HG03095 (cell line): ENCODE measurements around the gene MRPL32.
"Not testable (repeated sequence)": the region's sequence is repeated elsewhere in the genome, so short reads cannot be mapped to it uniquely, and the experiment has no call there.

Source experiments
- ATAC-seq: cut with Tn5 transposase; IDR thresholded peaks from one replicate; pipeline ENCODE4 v1.9.1; 2021; ENCODE audit warnings: moderate library complexity; ENCODE audit not compliant: unreplicated experiment

The MRPL32 gene

DNA sequence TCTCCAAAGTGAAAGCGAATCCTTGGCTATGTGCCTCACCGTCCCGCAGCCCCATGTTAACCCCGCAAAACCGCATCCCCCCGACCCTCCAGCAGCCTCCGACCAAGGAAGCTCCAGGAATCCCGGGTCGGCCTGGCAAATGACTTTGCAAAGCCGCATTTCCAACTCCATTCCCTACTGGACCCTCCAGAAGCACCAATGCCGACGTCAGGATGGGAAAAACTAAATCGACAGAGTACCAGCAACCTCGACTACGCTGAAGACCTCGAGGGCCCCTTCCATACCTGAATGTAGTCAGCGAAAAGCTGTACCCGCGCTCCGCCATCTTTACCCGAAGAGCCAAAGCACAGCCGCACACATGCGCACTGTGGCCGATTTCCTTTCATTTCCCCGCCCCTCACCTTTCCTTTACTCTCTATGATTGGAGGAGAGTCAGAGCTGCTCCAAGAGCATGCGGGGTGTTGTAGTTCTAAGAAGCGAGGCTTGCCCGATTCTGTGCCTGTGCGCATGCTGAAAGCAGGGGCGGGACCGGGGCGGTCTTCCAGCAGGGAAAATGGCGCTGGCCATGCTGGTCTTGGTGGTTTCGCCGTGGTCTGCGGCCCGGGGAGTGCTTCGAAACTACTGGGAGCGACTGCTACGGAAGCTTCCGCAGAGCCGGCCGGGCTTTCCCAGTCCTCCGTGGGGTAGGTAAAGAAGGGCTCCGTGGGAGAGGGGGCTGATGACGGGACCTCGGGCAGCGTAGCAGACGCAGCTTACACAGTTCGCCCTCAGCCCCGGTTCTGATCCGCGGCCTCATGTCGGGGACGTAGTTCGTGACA lies at the start of gene MRPL32, which contains the start of gene PSMA2:
MRPL32 (plus strand) TSS at position 543 of the 818 bp plus-strand sequence; CDS start at position 554, 11 bp downstream.
PSMA2 (minus strand) TSS at position 341 of the 818 bp plus-strand sequence; CDS start at position 325, 16 bp downstream.
- peak; percentile 99 for ATAC-seq

DNA sequence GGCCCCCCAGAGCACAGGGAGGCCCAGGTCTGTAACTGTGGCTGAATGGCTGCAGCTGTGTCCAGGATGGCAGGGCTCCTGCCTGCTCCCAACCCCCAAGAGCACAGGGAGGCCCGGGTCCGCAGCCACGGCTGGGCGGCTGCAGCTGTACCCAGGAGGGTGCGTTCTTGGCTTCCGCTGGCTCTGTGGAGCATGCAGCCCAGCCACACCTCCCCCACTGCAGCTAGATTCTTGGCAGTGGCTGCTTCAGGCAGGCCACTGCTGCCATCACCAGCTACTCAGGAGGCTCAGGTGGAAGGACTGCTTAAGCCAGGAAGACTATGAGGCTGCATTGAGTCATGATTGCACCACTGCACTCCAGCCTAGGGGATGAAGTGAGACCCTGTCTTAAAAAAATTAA lies 48.2 kb upstream of the MRPL32 start:
- no peak for ATAC-seq

- not testable (repeated sequence) for ATAC-seq
Observed at GRCh38 chr7:42885183-42885582, 47.0 kb upstream of the MRPL32 start.

DNA sequence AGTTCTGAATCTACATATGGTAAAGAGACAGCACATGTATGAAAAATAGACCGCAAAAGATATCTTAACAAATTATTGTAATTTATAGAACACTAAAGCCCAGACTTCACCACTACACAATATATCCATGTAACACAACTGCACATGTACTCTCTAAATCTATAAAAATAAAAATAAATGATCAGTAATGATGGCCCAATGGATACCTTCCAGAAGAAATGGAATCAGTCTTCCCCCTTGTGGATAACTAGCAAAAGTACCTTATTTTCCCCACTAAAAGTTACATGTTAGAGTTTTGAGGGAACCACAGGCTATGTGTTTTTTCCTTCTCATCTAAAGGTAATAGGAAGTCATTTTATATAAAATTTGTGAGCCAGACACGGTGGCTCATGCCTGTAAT lies 46.0 kb upstream of the MRPL32 start:
- ATAC-seq: no peak

GRCh38 chr7:42886893-42887505 lies 45.2 kb upstream of the MRPL32 start:
- ATAC-seq: no peak

- ATAC-seq: no peak
Observed at GRCh38 chr7:42893346-42894240, 38.6 kb upstream of the MRPL32 start.

- no peak for ATAC-seq
Observed at GRCh38 chr7:42900842-42901241, 31.3 kb upstream of the MRPL32 start.

- ATAC-seq: no peak
Observed at GRCh38 chr7:42902331-42902730, 29.8 kb upstream of the MRPL32 start.

GRCh38 chr7:42906181-42906580 lies 26.0 kb upstream of the MRPL32 start:
- no peak for ATAC-seq

GRCh38 chr7:42907316-42907715 lies 24.9 kb upstream of the MRPL32 start:
- no peak for ATAC-seq

DNA sequence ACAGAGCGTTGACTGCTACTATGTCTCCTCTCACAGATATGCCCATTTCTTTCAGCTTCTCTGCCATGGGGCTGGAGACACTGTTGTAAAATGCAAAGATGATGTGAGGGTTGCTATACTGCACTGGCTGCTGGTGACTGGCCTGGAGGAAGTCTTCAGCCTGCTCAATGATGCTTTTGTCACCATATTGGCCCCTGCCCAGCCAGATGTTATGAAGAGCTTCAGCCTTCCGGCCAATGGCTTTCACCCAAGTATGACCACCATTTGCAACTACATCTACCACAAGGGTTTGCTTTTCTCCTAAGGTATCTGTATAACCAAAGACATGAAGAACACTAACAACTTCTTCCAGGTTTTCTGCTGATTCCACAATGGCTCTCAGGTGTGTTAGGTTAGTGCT lies 21.9 kb upstream of the MRPL32 start:
- no peak for ATAC-seq

DNA sequence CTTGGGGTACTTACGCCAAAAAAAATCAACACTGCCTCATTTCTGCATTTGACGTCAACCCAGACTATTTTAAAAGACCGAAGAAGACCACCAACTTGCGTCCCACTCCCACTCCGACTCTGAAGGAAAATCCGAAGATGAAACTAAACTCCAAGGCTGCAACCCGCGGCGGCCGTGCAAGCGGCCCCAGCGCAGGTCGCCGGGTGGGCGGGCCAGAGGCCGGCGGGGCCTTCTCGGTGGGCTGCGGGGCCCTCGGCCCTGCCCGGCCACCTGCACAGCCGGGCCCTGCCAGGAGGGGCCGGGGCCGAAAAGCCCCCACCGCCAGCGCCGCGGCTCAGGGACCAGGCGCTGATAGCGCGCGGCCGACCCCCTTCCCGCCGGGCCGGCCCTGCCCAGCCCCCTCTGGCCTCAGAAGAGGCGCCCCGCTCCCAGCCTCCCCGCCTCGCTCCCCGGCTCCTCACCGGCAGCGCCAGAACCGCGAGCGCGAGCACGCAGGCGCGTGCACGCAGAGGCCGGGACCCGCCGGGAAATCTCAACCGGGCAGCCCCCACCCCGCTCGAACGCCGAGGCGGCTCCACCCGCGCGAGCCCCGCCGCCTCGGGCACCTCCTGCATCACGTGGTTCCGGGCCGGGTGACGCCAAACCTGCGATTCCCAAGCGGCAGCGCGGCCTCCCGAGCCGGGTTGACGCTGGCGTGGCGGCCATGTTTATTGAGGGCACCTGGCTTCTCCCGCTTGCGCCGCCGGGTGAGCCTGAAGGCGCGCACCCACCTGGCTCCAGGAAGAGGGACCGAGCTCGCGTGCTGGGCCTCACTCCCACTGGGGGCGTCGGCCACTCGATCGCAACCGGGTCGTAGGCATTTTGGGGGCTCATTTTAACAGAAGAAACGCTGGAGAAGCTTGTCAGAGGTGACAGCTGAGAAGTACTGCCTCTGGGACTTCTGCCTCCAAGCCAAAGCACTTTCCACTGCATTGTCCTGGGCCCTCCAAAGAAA lies 20.4 kb upstream of the MRPL32 start, which contains the start of gene C7orf25:
C7orf25 (minus strand) TSS at position 617 of the 994 bp plus-strand sequence. CDS start 1,170 bp downstream, outside the sequence.
- ATAC-seq: peak; percentile 87

DNA sequence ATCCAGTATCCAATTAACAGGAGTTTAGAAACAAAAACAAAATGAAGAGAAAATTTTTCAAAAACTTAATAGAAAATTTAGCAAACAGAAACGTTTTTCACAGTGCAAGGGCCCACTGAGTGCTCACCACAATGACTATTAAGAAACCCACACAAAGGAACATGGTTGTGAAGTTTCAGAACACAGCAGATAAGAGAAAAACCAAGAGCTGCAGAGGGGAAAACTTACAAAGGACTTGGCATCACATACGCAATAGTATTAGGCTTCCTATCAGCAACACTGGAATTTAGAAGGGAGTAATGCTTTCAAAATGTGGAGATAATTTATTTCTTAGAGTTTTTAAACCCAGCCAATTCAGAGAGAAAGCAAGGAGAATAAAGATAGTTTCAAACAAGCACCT lies 18.6 kb upstream of the MRPL32 start:
- ATAC-seq: no peak

DNA sequence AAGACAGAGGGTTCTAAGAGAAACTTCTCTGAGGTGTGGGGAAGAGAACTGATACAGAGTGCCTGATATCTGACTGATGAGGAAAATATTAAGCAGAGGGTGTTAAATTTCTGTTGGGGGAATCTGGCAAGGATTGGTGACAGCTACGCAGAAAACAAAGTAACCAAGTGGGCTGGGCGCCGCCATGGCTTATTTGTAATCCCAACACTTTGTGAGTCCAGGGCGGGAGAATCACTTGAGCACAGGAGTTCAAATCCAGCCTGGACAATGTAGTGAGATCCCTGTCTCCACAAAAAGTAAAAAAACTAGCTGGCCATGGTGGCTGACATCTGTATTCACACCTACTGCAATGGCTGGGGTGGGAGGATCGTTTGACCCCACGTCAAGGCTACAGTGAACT lies 18.2 kb upstream of the MRPL32 start:
- ATAC-seq: no peak

DNA sequence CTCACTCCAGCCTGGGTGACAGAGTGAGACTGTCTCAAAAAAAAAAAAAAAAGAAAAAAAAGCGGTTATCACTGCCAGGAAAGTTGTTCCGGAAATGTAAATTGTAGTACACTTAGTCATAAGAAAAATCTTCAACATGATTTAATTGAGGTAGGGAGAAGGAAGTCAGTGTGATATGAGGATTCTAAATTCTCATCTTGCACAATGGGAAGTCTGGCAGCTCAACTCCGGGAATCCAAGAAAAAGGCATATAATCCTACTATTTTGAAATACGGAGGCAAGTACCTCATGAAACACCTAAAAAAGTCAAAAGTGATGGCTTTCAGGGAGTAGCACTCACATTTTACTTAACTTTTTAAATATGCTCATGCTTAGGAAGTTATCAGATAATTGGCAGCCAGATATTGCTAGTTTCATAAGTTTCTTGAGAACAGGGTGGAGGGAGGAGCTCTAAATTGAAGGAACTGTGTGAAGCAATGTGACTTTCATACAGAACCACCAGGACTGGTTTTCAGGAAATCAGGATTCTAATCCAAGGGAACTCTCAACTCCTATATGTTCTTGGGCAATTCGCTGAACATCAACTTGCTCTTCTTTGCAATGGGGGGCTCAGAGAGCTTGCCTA lies 17.6 kb upstream of the MRPL32 start:
- no peak for ATAC-seq

DNA sequence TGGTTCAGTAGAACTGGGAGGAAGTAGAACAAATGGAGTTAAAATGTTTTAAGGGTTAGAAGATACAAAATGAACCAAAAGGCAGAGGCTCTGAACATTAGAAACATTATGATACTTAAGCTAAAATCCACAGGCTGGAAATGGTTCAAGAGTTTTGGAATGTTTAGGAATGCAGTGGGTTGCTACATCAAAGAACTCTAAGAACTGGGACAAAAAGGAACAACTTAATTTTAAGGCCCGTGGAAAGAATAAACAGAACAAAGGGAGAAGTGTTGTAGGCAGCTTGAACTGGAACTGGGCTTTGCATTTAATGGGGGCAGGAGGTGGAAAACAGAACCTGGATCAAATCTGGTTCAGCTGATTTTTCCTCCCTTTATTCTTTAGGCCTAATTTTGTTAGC lies 16.8 kb upstream of the MRPL32 start:
- no peak for ATAC-seq

GRCh38 chr7:42922017-42922753 lies 10.0 kb upstream of the MRPL32 start:
- ATAC-seq: no peak

DNA sequence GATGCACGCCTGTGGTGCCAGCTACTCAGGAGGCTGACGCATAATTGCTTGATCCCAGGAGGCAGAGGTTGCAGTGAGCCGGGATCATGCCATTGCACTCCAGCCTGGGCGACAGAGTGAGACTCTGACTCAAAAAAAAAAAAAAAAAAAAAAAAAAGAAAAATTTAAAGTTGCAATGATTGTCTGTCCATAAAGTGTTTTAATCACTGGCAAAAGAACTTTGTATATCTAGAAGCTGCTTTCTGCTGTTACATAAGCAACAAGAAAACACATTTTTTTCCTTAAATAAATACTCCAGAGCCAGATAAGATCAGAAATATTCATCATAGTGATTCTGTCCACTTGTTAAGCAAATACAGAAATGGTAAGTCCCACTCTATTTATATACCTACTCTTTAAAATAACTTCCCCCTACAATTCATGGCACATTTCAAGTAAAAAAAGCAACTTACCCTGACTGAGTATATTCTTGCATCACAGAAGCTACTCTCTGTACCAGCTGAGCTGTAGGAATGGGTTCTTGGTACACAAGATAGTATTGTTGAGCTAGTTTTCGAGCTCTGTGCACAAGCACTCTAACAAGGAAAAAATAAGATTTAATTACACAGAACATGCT lies 7.8 kb upstream of the MRPL32 start:
- ATAC-seq: no peak
